HepG2 (cell line): ENCODE data around the gene OTOP2. TPM values are rescaled to one million over a fixed set of nuclear protein-coding genes. Genes with fewer than 3 reads are reported as not detected.
A peak's percentile ranks its signal among the peaks of the same experiment; 100 is the strongest.

Experiments used
- CAMTA2 ChIP-seq: sonication (generic); formaldehyde crosslinking; IDR thresholded peaks from 2 replicates; pipeline ENCODE4 v1.4.0; 2020; ENCODE audit warnings: mild to moderate bottlenecking, missing genetic modification reagents, borderline replicate concordance
- HOXA3 ChIP-seq: sonication (generic); formaldehyde crosslinking; IDR thresholded peaks from 2 replicates; pipeline ENCODE4 v1.5.0; 2020; ENCODE audit warnings: missing genetic modification reagents
- MEF2D ChIP-seq: sonication (generic); formaldehyde crosslinking; IDR thresholded peaks from 2 replicates; pipeline ENCODE4 v1.5.1; 2020; ENCODE audit warnings: mild to moderate bottlenecking, missing genetic modification reagents
- MYC ChIP-seq: sonication (generic); formaldehyde crosslinking; IDR thresholded peaks from 2 replicates; pipeline ENCODE4 v1.9.0; 2021; ENCODE audit warnings: missing genetic modification reagents, borderline replicate concordance
- REPIN1 ChIP-seq: sonication (generic); formaldehyde crosslinking; IDR thresholded peaks from 2 replicates; pipeline ENCODE4 v1.8.0; 2022; ENCODE audit warnings: missing genetic modification reagents, low read depth, mild to moderate bottlenecking, borderline replicate concordance
- SIN3A ChIP-seq: IDR thresholded peaks from 2 replicates; pipeline ENCODE4 v1.6.1; 2011; ENCODE audit warnings: low read depth, mild to moderate bottlenecking, control low read depth, low read length, borderline replicate concordance
- SIX4 ChIP-seq: sonication (generic); formaldehyde crosslinking; IDR thresholded peaks from 2 replicates; pipeline ENCODE4 v1.4.0; 2020; ENCODE audit warnings: missing genetic modification reagents
- SKIL ChIP-seq: sonication (generic); formaldehyde crosslinking; IDR thresholded peaks from 2 replicates; pipeline ENCODE4 v1.8.0; 2022; ENCODE audit warnings: missing genetic modification reagents, mild to moderate bottlenecking, moderate library complexity, borderline replicate concordance
- TAF1 ChIP-seq: sonication (generic); formaldehyde crosslinking; IDR thresholded peaks from 2 replicates; pipeline ENCODE4 v1.4.0; 2020; ENCODE audit warnings: missing genetic modification reagents
- ZNF12 ChIP-seq: sonication (generic); formaldehyde crosslinking; IDR thresholded peaks from 2 replicates; pipeline ENCODE4 v1.5.0; 2020; ENCODE audit warnings: missing genetic modification reagents
- ZNF234 ChIP-seq: sonication (generic); formaldehyde crosslinking; conservative IDR thresholded peaks from 2 replicates; pipeline ENCODE4 v1.5.1; 2020; ENCODE audit warnings: mild to moderate bottlenecking, missing genetic modification reagents
- ZNF292 ChIP-seq: sonication (generic); formaldehyde crosslinking; IDR thresholded peaks from 2 replicates; pipeline ENCODE4 v1.8.1; 2022; ENCODE audit warnings: mild to moderate bottlenecking, low read depth, missing genetic modification reagents, borderline replicate concordance
- ZNF510 ChIP-seq: sonication (generic); formaldehyde crosslinking; IDR thresholded peaks from 2 replicates; pipeline ENCODE4 v1.4.0; 2020; ENCODE audit warnings: low read depth, mild to moderate bottlenecking, missing genetic modification reagents
- ZNF569 ChIP-seq: sonication (generic); formaldehyde crosslinking; IDR thresholded peaks from 2 replicates; pipeline ENCODE4 v1.5.0; 2020; ENCODE audit warnings: mild to moderate bottlenecking, missing genetic modification reagents, moderate library complexity, borderline replicate concordance
- ZNF570 ChIP-seq: sonication (generic); formaldehyde crosslinking; IDR thresholded peaks from 2 replicates; pipeline ENCODE4 v1.4.0; 2020; ENCODE audit warnings: mild to moderate bottlenecking, missing genetic modification reagents, borderline replicate concordance
- ZNF572 ChIP-seq: sonication (generic); formaldehyde crosslinking; IDR thresholded peaks from 2 replicates; pipeline ENCODE4 v1.5.1; 2020; ENCODE audit warnings: mild to moderate bottlenecking, missing genetic modification reagents
- ZNF629 ChIP-seq: sonication (generic); formaldehyde crosslinking; conservative IDR thresholded peaks from 2 replicates; pipeline ENCODE4 v1.5.0; 2020; ENCODE audit warnings: missing genetic modification reagents
- polyA plus RNA-seq, 8 experiments: library from polyadenylated mRNA; depleted of rRNA in 3 of 8; stranded (reverse) in 7 of 8; unstranded in 1 of 8; fragments of >200 nt; fragmentation: Illumina TruSeq in 4 of 8; extraction: Trizol in 4 of 8; gene quantifications; 2 replicates each; pipeline versions ENCODE4 v1.2.1 to v1.2.3, GENCODE V29; 2011 to 2016; ENCODE audit warnings: low read depth in 4 of 8, missing spikeins in 1 of 8, mixed read lengths in 1 of 8; ENCODE audit not compliant: insufficient read depth in 1 of 8
- total RNA-seq, 5 experiments: library from RNA; depleted of rRNA; stranded (reverse); fragments of >200 nt; fragmentation: Illumina TruSeq; extraction: Trizol; gene quantifications; 2 replicates each; pipeline ENCODE4 v1.2.3, GENCODE V29; 2016; ENCODE audit warnings: low read depth in 1 of 5
- TF ChIP-seq, protein P1 (sequence below), 2 experiments: fragments of 450-650 bp in 1 of 2; sonication (generic) in 1 of 2; formaldehyde crosslinking in 1 of 2; IDR thresholded peaks; 2 replicates each; pipeline versions ENCODE4 v1.6.1 to v1.8.0; 2016 to 2022; ENCODE audit warnings: antibody characterized with exemption in 1 of 2, mild to moderate bottlenecking in 1 of 2, missing genetic modification reagents in 1 of 2

The OTOP2 gene
- total and polyA plus RNA-seq, 2 of the 13 experiments (the other 11 are each of a cell fraction or from before 2014, with no cell fraction given), result not detected

GRCh38 chr17:74981979-74982662, 58.0 kb downstream of the OTOP2 start (continued):
- TF ChIP-seq, protein P1, sequence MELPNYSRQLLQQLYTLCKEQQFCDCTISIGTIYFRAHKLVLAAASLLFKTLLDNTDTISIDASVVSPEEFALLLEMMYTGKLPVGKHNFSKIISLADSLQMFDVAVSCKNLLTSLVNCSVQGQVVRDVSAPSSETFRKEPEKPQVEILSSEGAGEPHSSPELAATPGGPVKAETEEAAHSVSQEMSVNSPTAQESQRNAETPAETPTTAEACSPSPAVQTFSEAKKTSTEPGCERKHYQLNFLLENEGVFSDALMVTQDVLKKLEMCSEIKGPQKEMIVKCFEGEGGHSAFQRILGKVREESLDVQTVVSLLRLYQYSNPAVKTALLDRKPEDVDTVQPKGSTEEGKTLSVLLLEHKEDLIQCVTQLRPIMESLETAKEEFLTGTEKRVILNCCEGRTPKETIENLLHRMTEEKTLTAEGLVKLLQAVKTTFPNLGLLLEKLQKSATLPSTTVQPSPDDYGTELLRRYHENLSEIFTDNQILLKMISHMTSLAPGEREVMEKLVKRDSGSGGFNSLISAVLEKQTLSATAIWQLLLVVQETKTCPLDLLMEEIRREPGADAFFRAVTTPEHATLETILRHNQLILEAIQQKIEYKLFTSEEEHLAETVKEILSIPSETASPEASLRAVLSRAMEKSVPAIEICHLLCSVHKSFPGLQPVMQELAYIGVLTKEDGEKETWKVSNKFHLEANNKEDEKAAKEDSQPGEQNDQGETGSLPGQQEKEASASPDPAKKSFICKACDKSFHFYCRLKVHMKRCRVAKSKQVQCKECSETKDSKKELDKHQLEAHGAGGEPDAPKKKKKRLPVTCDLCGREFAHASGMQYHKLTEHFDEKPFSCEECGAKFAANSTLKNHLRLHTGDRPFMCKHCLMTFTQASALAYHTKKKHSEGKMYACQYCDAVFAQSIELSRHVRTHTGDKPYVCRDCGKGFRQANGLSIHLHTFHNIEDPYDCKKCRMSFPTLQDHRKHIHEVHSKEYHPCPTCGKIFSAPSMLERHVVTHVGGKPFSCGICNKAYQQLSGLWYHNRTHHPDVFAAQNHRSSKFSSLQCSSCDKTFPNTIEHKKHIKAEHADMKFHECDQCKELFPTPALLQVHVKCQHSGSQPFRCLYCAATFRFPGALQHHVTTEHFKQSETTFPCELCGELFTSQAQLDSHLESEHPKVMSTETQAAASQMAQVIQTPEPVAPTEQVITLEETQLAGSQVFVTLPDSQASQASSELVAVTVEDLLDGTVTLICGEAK (IDR thresholded peaks at IDR 0.05), result no peak
- TF ChIP-seq, protein P1 (CRISPR knock-in tag; IDR thresholded peaks at IDR 0.05), result peak; percentile 61; the same call in 1 of the 2 replicates
- TF ChIP-seq SKIL (CRISPR knock-in tag), result no peak
- peak; percentile 95; the same call in 1 of the 2 replicates for TF ChIP-seq ZNF510 (CRISPR knock-in tag)
- TF ChIP-seq ZNF629, result no peak; the same call in 1 of the 2 replicates
- 0 out of 2 replicates have a peak, but pooled peaks have one; percentile 22 for TF ChIP-seq ZNF292 (CRISPR knock-in tag)
- TF ChIP-seq SIX4, result no peak
- peak; percentile 87 for TF ChIP-seq TAF1
- TF ChIP-seq CAMTA2 (CRISPR knock-in tag), result peak; percentile 95; the same call in 1 of the 2 replicates
- TF ChIP-seq HOXA3 (CRISPR knock-in tag), result peak; percentile 96
- 0 out of 2 replicates have a peak, but pooled peaks have one; percentile 13 for TF ChIP-seq ZNF572 (CRISPR knock-in tag)
- TF ChIP-seq ZNF12, result peak; percentile 71
- peak; percentile 89; the same call in 1 of the 2 replicates for TF ChIP-seq REPIN1 (CRISPR knock-in tag)
- peak; percentile 71; the same call in 1 of the 2 replicates for TF ChIP-seq MEF2D
- no peak for TF ChIP-seq ZNF569
- TF ChIP-seq MYC (CRISPR knock-in tag), result peak; percentile 85
- TF ChIP-seq ZNF570 (CRISPR knock-in tag), result no peak; the same call in 1 of the 2 replicates
- TF ChIP-seq ZNF234, result 0 out of 2 replicates have a peak, but pooled peaks have one; percentile 17
- peak; percentile 69; the same call in 1 of the 2 replicates for TF ChIP-seq SIN3A
